Inflammatory macrophage treated with lipopolysaccharide for 1 hour (primary cell): ENCODE results near the gene RNF34.

Source experiments
- DNase-seq, 2 donors: peaks; one replicate each; pipeline ENCODE4 v3.0.0-alpha.2; 2020 to 2022

The RNF34 gene

GRCh38 chr12:121390856-121391255, 9.1 kb upstream of the RNF34 start:
- DNase-seq = no peak

DNA sequence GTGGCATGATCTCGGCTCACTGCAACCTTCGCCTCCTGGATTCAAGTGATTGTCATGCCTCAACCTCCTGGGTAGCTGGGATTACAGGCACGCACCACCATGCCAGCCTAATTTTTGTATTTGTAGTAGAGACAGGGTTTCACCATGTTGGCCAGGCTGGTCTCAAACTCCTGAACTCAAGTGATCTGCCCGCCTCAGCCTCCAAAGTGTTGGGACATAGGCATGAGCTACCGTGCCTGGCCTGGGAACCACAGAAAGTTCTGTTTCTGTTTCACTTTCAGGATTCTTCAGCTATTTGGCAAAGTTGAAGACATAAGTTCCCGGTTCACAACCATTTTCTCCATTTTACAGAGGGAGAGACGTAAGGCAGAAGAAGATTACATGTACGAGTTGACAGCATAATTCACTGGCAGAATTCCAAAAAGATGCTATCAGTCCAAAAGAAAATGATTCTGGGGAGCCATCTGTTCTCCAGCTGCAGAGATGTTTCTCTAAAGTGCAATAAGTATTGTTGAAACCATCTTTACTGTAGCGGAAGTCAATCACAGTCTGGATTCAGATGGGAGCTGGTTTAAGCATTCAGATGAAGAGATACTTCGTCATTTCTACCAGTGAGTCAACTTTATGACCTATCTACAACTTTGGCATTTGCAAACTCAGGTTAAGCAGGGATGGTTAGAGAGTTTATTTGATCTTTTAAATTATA, 8.1 kb upstream of the RNF34 start:
- peak; percentile 83 to 89 for DNase-seq

- no peak for DNase-seq
Measured at GRCh38 chr12:121392325-121392716, 7.6 kb upstream of the RNF34 start.

DNA sequence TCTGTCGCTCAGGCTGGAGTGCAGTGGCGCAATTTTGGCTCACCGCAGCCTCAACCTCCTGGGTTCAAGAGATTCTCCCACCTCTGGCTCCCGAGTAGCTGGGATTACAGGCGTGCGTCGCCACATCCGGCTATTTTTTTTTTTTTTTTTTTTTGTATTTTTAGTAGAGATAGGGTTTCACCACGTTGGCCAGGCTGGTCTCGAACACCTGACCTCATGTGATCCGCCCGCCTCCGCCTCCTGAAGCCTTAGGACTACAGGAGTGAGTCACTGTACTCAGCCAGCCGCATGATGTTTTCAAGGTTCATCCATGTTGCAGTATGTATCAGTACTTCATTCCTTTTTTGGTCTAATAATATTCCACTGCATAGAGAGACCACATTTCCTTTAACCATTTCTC, 2.4 kb upstream of the RNF34 start:
- DNase-seq = no peak

GRCh38 chr12:121398355-121398754, 1.6 kb upstream of the RNF34 start:
- no peak for DNase-seq

DNA sequence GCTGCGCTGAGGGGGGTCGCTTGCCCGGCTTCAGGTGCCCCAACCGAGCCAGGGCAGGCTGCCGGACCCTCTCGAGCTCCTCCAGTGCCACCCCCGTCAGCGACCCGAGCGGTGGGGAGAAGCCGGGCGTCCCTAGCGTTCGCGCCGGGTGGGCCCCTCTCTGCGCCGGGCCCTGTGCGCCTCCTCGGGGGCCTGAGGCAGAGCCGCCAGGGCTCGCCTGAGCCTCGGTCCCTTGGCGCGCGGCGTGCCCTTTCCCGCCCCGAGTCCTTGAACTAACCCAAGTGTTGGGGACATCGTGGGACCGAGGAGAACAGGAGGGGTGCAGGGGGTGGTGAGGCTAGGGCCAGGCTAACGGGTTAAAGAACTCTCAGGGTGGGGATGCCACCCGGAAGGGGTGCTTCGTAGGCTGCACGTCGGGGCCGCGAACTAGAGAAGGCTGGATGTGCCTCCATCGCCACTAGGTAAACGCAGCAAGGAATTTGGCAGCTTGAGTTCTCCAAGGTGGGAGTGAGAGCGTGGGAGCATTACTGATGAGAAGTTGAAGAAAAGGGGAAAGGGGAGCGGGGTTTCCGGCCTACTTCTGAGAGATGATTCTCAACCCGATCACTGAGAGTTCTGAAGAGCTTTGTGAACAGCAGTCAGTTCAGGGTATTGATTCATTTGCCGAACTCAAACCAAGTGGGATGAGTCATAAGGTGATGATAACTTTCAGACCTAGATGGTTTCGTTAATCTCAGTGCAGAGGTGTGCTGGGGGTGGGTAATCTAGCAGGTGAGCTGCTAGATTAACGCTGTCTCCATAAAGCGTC, 618 bp downstream of the RNF34 start:
- DNase-seq = peak; percentile 25 to 32

GRCh38 chr12:121403721-121404120, 3.8 kb downstream of the RNF34 start:
- DNase-seq = no peak

DNA sequence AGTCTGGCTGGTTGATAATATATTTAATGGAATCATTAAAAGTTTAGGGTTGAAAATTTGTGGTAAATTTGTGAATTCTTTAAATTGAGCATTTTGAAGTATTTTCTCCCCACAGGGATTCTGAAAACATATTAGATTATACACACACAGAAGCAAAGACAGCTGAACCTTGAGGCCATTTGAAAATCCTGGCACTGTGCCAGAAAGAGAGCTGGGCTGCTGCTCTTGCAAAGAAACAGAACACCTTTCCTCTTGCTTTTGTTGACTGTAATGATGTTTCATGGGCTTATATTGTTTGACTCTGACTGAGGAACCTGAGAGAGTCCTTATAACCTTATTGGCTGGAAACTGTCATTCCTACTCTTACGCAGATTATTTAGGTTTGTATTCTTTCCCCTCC, 4.8 kb downstream of the RNF34 start:
- no peak for DNase-seq

GRCh38 chr12:121405211-121405610, 5.3 kb downstream of the RNF34 start:
- no peak for DNase-seq

- no peak for DNase-seq
Measured at GRCh38 chr12:121413917-121414316, 14.0 kb downstream of the RNF34 start.

- DNase-seq = no peak
Measured at GRCh38 chr12:121417847-121418246, 17.9 kb downstream of the RNF34 start.

- no peak for DNase-seq
Measured at GRCh38 chr12:121420109-121420508, 20.2 kb downstream of the RNF34 start.

DNA sequence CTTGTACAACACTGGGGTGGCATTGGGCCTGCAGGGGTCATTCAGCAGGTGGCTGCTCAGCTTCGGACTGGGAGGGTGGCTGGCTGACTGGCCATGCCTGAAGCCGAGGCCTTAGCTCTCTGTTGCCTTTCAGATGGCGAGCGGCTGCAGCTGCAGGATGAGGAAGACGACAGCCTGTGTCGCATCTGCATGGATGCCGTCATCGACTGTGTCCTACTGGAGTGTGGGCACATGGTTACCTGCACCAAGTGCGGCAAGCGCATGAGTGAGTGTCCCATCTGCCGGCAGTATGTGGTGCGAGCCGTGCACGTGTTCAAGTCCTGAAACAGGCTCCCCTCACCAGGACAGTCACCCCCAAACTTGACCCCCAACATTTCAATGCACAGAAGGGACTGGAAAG, 23.3 kb downstream of the RNF34 start:
- DNase-seq = no peak

DNA sequence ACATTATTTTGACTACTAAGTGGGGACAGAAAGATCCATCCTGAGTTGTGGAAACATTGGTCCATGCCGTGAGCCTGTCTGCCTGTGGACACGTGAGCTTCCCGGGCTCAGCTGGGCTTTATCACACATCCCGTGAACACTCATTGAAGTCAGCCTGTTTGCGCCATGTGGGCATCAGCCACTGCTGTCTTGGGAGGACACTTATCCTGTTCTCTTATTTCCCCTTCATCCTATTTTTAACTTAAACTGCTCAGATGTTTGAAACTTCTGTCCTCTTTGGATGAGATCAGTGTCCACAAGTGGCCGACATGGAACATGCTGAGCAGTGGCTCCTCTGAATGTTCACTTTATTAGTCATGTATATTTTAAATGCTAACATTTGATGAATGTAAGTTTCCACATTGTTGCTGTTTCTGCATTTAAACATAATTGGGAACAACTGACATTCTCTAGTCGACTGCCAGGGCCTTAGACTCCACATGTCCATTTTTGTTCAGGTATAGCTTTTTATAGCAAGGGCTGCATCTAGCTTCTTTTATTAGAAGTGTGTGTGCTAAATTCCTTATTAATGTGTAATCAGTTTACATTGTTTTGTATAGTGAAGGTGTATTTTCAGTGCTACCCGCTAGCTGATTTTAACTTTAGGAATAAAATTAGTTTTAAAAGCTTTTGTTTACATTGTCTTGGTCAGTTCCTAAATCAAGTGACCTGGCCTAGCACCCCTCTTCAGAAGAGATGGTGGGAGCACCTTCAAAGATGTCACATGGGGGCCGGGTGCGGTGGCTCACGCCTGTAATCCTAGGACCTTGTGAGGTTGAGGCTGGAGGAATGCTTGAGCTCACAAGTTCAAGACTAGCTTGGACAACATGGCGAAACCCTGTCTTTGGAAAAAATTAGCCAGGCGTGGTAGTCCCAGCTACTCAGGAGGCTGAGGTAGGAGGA, 24.0 kb downstream of the RNF34 start:
- no peak for DNase-seq

DNA sequence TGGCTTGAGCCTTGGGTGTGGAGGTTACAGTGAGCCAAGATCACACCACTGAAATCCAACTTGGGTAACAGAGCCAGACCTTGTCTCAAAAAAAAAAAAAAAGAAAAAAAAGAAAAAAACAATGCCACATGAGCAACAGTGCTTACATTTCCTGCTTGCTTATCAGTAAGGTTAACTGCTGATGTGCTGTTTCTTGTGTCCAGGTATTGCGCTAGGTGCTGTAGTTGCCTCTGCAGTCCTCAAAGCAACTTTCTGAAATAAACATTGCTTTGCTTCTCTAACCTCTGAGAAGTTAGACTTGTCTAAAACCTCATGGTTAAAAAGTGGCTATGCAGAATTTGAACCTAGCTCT, 24.7 kb downstream of the RNF34 start:
- no peak for DNase-seq

- no peak for DNase-seq
Measured at GRCh38 chr12:121427556-121428050, 27.7 kb downstream of the RNF34 start.

DNA sequence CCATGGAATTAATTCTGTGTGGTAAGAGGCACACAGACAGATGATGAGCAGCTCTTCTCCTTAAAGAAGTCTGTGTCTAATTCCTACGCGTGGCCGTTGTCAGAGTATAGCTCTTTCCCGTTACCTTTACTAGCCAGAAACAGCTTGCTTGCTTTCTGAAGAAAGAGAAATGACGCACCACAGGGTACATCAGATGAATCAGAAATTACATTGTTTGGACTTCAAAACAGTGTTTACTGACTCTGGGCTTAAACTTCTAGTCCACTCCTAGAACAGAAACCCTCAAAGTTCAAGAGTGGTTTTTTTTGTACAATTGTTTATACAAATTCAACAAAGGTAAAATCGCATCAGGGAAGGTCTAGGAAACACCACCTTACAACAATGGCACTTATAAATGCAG, 29.0 kb downstream of the RNF34 start:
- no peak for DNase-seq

DNA sequence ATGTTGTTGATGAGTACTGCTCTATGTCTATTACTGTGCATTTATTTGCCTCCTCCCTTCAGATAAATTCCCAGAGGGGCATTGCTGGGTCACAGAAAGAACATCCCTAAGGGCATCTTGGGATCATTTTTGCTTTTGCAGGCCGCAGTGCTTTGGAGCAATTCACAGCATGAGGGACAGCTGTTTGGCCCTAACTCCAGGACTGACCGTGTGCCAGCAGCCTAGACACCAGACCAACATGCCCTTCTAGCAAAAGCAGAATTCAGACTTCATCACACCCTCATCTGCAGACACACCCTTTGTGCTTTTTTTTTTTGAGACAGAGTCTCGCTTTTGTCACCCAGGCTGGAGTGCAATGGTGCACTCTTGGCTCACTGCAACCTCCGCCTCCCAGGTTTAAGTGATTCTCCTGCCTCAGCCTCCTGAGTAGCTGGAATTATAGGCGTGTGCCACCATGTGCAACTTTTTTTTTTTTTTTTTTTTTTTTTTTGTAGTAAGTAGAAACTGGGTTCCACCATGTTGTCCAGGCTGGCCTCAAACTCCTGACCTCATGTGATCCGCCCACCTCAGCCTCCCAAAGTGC, 31.0 kb downstream of the RNF34 start:
- no peak for DNase-seq

DNA sequence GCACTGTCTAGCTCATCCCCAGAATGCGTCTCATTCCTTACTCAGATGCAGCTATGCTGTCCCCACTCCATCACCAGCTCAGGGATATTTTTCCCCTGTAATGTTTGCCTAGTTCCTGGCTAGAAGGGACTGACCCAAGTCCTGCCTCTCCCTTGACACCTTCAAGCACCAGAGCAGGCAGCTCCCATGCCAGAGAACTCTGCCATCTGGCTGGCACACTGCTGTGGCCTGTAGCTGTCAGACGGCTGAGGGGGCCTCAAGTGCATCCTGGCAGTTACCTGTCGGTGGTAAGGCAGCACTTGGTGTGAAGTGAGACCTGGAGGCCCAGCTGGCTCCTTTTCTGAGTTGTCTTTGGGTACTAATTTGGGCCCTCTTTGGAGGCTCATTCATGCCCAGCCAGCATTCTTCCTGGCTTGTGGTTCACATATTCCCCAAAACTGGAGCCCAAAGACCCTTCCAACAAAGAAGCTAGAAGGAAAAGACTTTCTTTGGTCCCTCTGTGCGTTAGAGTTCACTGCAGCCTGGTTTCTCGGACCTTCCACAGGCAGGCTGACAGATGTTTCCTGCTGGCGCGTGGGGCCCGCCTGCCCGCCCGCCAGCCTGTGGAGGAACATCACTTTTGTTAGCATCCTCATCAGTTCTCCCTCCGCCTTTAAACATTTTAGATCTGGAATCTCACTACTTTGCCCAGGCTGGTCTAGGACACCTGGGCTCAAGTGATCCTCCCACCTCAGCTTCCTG, 33.0 kb downstream of the RNF34 start:
- DNase-seq = no peak

DNA sequence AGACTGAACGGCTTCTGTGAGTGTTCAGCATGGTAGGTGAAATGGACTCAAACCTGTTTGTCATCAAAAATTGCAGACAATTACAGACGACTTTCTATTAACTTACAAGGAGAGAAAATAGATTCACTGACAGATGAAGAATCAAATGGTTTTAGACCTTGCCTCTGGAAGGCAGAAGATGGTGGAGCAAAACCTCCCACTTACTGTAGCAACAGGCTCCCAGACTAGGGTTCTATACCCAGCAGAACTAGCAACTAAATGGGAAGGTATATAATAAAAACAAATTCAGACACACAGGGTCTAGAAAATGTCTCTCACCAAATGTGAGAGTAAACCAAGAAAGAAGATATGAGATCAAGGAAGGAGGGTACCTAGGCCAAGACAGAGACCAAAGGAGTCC, 36.8 kb downstream of the RNF34 start:
- no peak for DNase-seq

GRCh38 chr12:121438905-121439304, 39.0 kb downstream of the RNF34 start:
- DNase-seq = no peak

GRCh38 chr12:121439715-121440114, 39.8 kb downstream of the RNF34 start:
- DNase-seq = no peak
